ENCODE measurements around the gene MRPS27.
A peak's percentile ranks its signal among the peaks of the same experiment; 100 is the strongest.

The MRPS27 gene

DNA sequence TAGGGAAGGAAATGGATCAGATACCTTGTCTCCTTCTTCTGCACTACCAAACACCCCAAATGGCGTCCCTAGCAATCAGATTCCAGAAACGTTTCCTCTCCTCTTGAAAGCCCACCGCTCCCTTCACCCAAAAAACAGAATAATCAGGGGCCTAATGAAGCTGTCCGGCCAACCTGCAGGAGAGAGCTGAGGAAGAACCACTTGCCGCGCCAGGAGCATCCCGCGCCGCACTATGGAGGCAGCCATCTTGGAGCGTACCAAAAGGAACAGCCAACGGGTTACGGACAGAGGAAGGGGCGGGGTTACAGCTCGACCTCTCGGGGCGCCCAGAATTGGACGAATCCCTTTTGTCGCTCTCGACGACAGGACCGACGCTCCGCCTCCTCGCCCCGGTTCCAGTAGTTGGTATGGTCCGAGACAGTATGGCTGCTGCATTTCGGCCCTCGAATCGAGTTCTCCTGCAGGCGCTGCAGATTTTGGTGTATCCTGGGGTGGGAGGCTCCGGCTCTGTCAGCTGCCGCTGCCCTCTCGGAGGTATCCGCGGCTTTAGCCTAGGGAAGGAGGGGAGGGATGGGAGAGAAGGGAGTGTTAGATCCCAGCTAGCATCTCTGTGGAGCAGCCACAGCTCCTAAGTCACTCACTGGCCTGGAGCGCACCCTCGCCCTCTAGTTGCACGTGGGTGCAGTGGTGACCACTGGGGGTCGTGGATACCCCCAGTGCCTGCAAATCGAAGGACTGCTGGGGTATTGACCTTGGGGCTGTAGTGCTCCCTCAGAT lies at the start of gene MRPS27, which contains the start of gene PTCD2:
Gene MRPS27 (minus strand): TSS at position 265 of the 777 bp plus-strand sequence. CDS start 19 bp downstream, at position 246.
Gene PTCD2 (plus strand): TSS at position 398 of the 777 bp plus-strand sequence. CDS start 10 bp downstream, at position 408.
- peak; percentile 96 to 97 for DNase-seq

DNA sequence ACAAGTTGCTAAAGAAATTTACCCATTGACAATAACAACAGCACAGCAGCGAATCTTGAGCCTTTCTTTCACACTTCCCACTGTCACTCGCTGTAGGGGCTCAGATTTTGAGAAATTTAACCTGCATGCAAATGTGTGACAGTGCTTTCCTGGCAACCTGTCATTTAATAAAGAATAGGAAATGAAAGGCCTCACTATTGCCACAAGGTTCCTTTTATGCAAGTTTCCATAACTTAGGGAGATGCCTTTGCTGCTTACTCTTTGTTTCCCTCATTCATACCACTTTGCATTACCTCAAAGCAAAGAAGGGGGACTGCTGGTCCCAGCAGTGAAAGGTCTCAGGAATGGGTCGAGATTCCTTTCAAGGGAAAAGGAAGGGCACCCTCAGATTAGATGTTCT lies 49.7 kb upstream of the MRPS27 start:
- no peak for DNase-seq

DNA sequence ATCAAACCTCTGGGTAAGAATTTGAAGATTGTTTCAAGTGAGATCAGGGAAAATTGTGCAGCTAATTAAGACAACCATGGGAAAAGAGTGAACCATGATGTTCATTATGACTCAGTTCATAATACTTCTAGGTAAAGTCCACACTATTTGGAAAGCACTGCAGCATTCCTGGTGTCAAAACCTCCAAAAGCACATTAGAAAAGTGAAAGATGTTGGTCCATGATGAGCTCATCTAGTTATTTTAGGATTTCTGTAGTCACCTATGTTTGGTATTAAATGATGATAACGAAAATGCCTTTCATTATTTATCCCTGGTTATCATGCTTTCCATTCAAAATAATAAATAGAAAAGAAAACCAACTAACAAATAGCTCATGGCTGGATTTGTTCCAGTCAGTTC lies 49.3 kb upstream of the MRPS27 start:
- DNase-seq, result no peak

DNA sequence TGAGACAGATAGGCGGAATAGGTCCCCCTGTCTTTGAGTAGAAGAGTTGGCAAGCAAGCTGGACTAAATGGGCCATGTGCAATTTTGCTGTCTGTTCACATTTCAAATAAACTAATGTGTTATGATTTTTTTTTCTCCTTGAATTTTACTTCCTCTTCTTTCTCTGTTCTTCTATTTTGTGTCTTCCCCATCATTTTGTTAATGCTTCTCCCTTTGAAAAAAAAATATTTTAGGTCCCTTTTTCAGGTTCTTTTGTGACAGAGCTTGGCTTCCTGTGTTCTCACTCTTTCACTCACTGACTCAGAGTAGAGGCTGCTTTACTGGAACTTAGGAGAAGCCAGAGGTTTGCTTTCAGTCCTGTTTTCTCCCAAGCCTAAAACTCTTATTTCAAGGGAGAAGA lies 48.2 kb upstream of the MRPS27 start:
- DNase-seq, result no peak

DNA sequence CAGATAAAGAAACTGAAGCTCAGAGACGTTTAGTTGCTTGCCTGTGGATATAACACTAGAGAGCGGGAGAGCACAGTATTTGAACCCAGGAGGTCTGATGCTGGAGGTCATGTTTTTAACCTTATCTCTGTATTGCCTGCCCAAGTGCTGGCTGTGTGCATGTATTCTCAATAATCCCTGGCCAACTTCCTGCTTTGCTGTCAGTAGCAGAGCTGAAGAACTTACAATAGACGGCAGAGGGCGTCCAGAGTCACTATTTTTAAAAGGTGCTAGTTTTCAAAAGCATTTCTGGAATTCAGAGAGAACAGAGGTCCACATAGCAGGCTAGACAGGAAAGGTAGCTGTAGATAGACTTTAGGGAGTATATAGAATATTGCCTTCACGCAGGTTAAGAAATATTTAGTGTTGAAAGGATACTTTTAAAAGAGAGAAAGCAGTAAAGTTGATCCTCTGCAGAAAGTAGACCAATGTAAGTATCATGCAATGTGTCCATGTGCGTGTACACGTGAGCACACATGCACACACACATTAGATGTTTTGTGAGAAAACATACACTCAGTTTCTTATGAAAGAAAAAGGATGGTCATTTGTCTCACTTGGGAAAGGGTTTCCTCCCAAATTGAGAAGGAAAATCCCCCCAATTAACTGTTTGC lies 46.4 kb upstream of the MRPS27 start:
- peak; percentile 38 to 46 for DNase-seq

DNA sequence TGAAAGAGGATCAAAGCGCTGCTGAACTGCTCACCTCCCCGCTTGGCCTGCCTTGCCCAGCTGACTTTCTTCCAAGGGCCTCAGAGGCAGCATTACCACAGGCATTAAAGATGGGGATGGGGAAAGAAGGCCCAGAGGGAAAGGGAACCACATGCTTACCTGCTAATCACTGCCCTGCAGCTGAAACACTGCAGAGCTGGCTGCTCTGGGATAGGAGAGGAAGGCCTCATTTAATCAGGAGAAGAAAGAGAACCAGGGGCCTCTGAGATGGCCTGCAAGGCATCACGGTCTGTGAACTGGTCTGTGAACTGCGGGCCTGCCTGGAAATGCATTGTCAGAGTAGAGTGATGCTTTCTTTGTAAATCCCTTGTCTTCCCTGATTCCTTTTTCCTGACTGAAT lies 44.9 kb upstream of the MRPS27 start:
- no peak for DNase-seq

DNA sequence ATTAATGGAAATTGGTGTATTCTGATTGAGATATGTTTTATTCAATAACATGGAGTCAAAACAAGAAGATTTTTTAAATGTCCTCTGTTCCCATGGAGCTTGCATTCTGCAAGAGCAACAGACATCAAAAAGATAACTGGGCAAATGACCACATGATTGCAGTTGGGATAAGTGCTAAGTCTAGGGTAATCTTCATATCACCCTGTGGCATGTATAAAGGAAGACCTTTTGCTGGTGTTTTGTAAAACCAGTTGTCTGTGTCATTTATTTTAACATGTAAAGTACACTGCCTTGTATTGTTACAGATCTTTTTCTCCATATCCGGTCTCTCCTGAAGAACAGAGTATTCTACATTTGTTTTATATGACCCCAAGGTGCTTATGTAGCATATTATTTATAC lies 44.1 kb upstream of the MRPS27 start:
- no peak for DNase-seq

DNA sequence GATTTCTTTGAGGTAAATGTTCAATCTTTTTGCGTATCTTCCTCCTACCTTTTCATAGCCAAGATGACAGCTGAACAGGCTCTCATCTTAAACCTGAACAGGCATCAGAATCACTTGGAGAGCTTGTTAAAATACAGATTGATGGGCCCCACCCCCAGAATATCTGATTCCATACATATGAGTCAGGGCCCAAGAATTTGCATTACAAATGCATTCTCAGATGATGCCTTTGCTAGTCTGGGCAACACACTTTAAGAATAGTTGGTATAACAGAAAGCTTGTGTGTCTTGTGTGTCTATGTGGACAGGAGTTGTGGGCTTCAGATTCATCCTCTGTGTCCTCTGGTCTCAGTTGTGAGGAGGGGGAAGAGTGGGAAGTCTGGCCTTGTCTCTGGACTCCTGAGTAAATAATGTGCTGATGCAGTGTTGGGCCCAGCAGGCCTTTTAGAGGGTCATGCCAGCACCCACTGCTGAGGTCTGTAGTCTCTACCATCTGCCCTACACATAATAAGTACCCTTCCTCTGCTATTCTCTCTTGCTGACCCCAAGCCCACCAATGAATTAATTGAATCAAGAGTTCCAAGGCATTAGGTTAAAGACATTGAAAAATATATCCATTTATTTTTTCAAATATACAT lies 43.2 kb upstream of the MRPS27 start:
- DNase-seq, result no peak

DNA sequence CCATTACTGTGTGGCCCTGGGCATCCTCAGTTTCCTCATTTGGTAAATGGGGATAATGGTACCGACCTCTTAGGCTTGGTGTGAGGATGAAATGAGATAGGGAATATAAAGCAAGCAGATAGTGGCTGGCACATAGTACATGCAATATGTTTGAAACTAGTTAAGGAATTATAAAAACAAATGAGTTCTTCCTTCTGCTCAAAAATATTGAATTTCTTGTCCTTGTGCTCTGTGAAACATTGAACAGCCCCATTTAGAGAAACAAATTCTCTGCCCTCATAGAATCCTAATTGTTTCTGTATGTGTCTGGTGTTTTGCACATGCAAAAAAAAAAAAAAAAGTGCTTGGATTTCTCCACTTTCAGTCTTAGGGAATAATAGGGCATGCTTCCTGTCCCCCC lies 39.8 kb upstream of the MRPS27 start:
- DNase-seq, result no peak

DNA sequence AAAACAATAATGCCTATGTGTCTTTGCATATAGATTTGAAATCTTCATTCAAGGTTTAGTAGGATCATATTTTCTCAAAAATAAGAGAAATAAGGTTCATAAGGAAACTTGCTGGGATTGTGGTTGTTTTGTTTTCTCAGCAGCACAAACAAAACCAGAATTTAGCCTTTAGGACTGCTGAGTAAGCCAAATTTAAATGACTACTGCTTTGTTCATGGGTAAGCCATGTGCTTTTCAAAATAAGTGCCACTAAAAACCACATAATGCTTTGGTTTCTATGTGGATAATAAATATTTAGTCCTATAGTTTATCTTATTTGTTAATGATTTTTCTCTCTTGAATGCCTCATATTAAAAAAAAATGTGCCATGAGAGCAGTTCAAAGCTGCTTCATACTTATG lies 38.9 kb upstream of the MRPS27 start:
- DNase-seq, result no peak

DNA sequence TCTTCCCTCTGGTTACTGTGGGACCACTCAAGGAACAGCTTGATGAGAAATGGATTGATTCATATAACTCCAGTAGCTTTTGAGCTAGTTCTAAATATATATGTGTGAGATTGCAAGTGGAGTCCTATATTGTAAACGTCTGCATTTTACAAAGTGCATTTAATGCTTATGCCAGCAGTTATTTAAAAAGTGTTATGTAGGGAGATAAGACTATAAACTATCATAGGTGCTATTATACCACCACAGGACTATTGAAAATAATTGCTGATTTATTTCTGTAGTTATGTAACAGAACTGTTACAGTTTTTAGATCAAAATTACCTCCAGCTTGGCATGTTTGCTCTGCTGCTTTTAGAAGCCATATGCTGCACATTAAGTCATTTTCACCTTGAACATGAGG lies 36.3 kb upstream of the MRPS27 start:
- DNase-seq, result no peak

DNA sequence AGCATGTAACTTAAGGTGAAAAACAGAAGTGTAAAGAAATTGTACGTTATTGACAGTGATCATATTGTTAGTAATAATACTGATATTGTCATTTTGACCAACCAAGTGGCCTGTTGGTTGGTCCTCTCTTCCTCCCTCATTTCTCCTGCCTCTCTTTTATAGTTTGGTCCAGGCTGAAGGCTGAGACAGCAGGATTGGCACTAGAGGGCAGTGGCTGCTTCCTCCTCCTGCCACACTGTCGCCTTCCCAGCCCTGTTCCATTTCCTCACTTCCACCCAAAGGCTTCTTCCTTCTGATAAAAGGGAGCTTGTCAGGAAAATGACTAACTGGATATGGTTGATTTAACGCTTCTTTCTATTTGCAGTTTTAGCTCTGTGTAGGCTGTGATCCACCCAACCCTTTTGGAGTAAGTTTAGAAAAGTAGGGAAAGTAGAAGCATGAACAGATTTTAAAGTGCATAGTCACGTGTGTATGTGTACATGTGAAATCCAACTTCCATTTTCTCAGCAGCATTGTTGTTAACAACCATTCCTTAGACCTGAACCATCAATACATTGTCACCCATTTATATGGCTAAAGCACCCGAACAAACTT lies 35.8 kb upstream of the MRPS27 start:
- DNase-seq, result no peak

DNA sequence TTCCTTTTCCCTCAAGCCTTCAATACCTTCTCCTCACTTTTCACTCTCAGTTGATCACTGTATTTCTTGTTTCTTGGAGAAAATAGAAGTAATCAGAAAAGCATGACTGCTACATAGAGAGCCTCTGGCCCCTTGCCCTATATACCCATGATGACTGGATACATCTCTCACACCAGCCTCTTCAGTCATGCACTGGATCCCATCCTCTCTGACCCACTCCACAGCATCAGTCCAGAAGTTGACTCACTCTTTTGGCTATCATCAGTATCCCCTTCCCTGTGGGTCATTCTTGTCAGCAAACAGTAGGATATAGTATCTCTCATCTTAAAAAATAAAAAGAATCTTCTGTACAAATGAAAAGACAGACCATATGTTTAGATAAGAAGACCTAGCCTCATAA lies 33.0 kb upstream of the MRPS27 start:
- no peak for DNase-seq

DNA sequence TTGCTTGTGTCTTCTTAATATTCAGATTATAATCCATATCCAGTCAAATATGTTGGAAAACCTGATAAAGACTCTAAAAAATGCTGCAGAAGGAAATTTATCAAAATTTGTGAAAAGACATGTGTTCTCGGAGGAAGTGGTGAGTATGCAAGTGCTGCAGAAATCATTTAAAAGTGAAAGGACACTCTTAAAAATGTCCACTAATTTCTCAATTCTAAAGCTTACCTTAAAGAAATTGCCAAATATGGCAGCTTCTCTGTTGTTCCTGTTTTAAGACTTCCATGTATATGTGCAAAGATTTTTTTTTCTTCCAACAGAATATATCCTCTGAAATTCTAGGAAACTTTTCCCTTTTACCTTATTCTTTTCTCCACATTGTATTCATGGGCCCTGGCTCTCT lies 32.6 kb upstream of the MRPS27 start:
- DNase-seq, result no peak

DNA sequence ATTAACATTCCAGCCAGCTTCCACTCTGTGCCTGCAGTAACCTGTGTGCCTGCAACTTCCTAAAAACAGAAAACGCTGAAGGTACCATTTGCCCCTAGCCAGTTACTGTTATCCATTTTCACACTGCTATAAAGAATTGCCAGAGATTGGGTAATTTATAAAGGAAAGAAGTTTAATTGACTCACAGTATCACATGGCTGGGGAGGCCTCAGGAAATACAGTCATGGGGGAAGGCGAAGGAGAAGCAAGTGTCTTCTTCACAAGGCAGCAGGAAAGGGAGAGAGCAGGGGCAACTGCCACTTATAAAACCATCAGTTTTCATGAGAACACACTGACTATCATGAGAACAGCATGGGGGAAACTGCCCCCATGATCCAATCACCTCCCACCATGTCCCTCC lies 31.3 kb upstream of the MRPS27 start:
- DNase-seq, result no peak

DNA sequence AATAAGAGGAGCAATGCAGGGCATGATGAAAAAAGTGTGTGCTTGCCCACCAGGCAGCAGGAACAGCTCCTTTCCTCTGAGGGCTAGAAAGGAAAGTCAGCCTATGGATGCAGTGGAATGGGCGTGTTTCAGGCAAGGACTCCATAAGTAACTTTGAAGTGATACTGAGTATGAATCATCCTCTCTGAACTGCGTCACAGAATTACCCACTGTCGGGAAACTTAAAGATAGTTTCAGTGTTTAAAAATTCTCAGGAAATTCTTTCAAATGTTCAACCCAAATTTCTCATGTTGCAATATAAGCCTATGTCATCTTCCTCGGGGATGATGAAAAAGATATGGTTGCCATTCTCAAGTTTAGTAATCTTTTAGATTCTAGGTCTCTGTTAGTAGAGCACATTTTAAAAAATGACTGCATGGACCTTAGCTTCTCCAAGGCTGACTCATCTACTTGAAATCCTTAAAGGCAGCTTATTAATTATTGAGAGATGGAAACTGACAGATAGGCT lies 27.8 kb upstream of the MRPS27 start:
- DNase-seq, result no peak

DNA sequence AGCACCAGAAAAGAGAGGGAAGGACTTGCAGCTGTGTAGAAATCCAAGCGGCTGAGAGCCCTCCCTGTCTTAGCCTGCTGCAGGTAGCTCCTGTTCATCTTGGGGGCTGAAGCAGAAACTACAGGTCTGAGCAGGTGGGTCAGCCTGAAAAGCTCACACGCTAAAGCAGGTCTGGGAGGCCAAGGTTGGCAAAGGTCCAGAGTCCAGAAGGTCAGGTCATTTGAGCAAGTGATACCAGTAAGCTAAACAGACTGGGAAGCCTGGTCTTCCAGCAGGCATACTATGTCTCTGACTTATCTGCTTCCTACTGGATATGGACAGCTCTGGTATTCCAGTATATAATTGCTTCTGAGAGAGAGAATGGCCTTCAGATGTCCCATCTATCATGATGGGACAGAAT lies 26.4 kb upstream of the MRPS27 start:
- no peak for DNase-seq

DNA sequence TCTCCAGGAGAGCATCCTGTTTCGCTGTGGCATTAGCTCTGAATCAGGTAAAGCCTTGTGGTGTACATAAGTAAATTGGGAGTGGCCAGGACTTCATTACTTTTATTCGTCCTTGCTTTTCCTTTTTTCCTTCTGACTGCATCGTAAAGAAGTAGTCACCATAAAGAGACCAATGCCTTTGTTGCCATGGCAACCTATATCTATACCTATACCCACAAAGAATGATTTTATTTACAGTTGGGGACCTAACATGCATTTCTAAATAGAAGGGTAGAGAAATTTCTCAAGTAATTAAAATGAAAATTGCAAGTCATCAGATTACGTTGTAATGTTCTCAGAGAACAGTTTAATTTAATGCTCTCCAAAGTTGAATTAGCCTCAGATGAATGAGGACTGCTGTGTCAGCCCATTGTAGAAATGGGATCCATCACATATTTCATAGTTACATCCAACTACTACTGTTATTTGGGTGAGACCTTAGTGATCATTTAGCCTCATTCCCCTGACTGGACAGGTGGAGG lies 18.7 kb upstream of the MRPS27 start:
- no peak for DNase-seq

DNA sequence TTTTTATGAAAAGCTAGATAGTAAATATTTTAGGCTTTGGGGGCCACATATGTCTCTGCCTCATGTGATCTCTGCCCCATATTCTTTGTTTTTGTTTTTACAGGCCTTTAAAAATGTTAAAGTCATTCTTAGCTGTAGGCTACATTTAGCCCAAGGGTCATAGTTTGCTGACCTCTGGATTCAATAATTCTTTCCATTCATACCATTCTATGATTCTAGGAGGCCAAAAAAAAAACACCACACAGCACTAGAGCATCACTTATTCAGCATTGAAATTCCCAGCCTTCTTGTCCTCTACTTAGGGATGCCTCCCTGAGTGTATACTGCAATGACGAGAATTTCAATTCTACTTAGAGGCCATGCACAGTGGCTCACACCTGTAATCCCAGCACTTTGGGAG lies 17.1 kb upstream of the MRPS27 start:
- no peak for DNase-seq

DNA sequence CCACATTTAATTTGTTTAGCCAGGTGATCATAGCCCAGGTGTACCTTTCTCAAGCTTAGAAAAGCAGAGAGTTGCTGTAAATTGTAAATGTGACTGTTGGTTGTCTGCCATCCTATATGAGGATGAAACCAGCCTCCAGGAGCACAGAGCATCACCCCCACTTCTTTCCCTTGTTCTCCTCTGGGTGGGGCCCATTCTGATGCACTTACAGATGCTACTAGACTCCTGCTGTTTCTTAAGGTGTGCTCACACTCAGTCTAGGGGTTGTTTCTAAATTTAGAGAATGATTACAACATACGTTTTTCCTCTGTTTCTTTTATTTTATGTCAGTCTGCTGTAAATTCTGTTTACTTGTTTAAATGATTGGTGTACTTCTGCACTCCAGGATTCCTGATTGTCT lies 10.7 kb upstream of the MRPS27 start:
- no peak for DNase-seq

DNA sequence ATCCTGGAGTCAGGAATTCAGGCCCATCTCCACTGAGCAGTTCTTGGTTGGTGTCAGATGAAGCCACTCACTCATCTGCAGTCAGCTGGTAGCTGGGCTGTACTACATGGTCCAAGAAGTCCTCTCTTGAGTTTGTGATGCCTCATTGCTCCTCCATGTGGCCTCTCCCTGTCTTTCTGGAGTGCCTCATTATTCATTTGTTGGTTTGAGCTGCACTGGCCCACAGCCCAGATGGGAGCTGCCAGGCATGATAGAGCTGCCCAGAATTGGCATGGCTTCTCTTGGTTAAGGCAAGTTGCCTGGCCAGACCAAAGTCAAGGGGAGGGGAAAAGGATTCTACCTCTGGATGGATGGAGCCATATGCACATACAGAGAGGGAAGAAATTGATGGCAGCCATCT lies 8.1 kb upstream of the MRPS27 start:
- DNase-seq, result no peak

DNA sequence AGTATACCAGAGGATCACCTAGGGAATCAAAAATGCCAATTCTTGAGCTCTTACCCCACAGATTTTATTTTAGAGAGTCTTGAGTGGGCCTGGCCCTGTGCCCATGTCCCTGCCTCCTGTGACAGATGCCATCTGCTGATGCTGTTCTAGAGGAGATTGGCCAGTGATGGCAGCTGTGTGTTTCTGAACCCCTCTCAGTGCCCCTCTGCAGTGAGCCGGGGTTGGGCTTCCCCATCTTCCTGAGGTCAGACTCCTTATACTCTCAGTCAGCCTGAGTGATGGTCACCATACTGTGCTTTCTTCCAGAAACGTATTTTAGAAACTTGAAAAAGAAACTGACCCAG lies 6.2 kb upstream of the MRPS27 start:
- no peak for DNase-seq

DNA sequence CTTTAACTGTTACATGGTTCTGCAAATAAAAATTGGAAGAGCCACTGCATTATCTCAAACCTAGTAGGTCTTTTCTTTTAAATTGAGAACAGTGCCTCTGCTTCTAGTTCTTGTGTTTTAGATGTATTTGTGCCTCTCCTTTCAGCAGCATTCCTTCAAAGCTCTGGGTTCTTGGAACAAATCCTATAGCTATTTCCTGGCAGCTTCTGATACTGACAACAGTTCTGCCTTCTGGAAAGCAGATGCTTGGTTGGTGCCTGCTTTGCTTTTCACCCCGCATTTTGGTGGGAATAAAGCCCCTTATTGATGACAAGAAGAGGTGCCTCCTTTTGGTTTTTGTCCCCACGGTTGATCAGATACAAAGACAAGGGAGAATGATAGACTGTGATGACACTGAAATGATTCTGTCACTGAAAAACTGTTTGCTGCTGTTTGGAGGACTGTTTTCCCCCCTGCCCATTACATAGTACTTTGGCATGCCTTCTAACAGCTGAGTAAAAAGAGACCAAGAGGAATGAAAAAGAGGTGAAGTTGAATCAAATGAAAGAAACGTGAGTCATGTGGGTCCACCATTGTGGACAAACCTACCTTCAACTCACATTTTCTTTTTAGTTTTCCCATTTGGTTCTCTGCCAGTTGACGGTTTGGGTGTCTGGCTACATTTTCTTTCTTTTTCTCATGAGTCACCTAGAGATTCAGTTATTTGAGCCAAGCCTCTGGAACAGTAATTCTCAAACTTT lies 5.7 kb upstream of the MRPS27 start:
- no peak for DNase-seq
